HCT116 (cell line): ENCODE results near the gene NECTIN3. TPM values are rescaled to one million over a fixed set of nuclear protein-coding genes. Genes with fewer than 3 reads are reported as not detected.

Experiments used
- ATAC-seq: fragments of 200-7000 bp; cut with Tn5 transposase; 2 replicates; pipeline ENCODE4 v1.9.1; 2020; ENCODE audit warnings: mild to moderate bottlenecking, moderate library complexity
- BruUV-seq: library from RNA; stranded (reverse); fragments of 400-500 nt; replicated peaks from 2 replicates; lab custom pipeline; 2021; lab: Mats Ljungman, UMichigan
- CTCF ChIA-PET: fragments of 300-600 bp; sonication (Branson Sonifier 250); formaldehyde crosslinking; loops from one replicate; lab custom pipeline; 2021; ENCODE audit warnings: antibody characterized with exemption; lab: Charles Lee
- POLR2A ChIA-PET: fragments of 300-600, 350-600 bp; sonication (Branson Sonifier 250); formaldehyde crosslinking; loops from one replicate; lab custom pipeline; 2021; ENCODE audit warnings: antibody characterized with exemption; lab: Charles Lee
- RAD21 ChIA-PET, 2 experiments: fragments of 300-600 bp; sonication (Branson Sonifier 250); formaldehyde crosslinking; loops; one replicate each; lab custom pipeline; 2023; ENCODE audit warnings: low total read pairs in 2 of 2; ENCODE audit not compliant: uncharacterized antibody in 2 of 2, unreplicated experiment in 2 of 2, low non-redundant PET in 1 of 2; lab: Charles Lee
- DNase-seq: peaks from one replicate; pipeline ENCODE4 v3.0.0-alpha.2; 2010; ENCODE audit warnings: low read depth, low spot score
- H2AFZ ChIP-seq: fragments of 200-600 bp; shearing (Covaris generic), sonication (generic); 2 replicates; pipeline ENCODE4 v1.6.1; 2017; ENCODE audit warnings: low read depth, mixed run types, mixed read lengths, antibody characterized with exemption, low read length; ENCODE audit not compliant: poor library complexity, severe bottlenecking
- H3K27ac ChIP-seq: 2 replicates; pipeline ENCODE4 v1.5.1; 2012; ENCODE audit warnings: low read depth, low read length
- H3K27me3 ChIP-seq: fragments of 200-600 bp; sonication (generic); 2 replicates; pipeline ENCODE4 v1.6.1; 2016; ENCODE audit warnings: mixed run types, low read length, mixed read lengths; ENCODE audit not compliant: insufficient read depth
- H3K36me3 ChIP-seq, 2 experiments: fragments of 200-500 bp in 1 of 2; fragments of 200-600 bp in 1 of 2; sonication (Bioruptor generic) in 1 of 2; sonication (generic) in 1 of 2; 2 replicates each; pipeline versions ENCODE4 v1.5.1 to v1.6.1; 2014 to 2016; ENCODE audit warnings: low read length in 2 of 2, inconsistent platforms in 1 of 2, mixed read lengths in 1 of 2, mixed run types in 1 of 2; ENCODE audit not compliant: insufficient read depth in 2 of 2, control insufficient read depth in 1 of 2
- H3K4me1 ChIP-seq, 2 experiments: fragments of 200-600 bp in 1 of 2; sonication (generic) in 1 of 2; 2 replicates each; pipeline versions ENCODE4 v1.5.1 to v1.6.1; 2012 to 2017; ENCODE audit warnings: low read length in 2 of 2, inconsistent platforms in 1 of 2, mild to moderate bottlenecking in 1 of 2, mixed read lengths in 1 of 2, mixed run types in 1 of 2, moderate library complexity in 1 of 2; ENCODE audit not compliant: insufficient read depth in 2 of 2, control insufficient read depth in 1 of 2
- H3K4me2 ChIP-seq: fragments of 200-600 bp; sonication (generic); 2 replicates; pipeline ENCODE4 v1.6.1; 2017; ENCODE audit warnings: mixed run types, low read length, mixed read lengths
- H3K4me3 ChIP-seq, 2 experiments: fragments of 200-600 bp in 1 of 2; sonication (generic) in 1 of 2; replicated peaks in 1 of 2; 2 replicates each; pipeline ENCODE4 v1.5.1; 2011 to 2016; ENCODE audit warnings: low read length in 2 of 2, control low read depth in 1 of 2, low read depth in 1 of 2, mild to moderate bottlenecking in 1 of 2, mixed read lengths in 1 of 2, mixed run types in 1 of 2
- H3K79me2 ChIP-seq: fragments of 200-600 bp; sonication (generic); 2 replicates; pipeline ENCODE4 v1.6.1; 2017; ENCODE audit warnings: mild to moderate bottlenecking, mixed run types, low read length, moderate library complexity, mixed read lengths; ENCODE audit not compliant: insufficient read depth
- H3K9ac ChIP-seq: fragments of 200-600 bp; sonication (generic); 2 replicates; pipeline ENCODE4 v1.6.1; 2016; ENCODE audit warnings: low read length, mixed read lengths
- H3K9me2 ChIP-seq: fragments of 200-600 bp; sonication (generic), shearing (Covaris generic); 2 replicates; pipeline ENCODE4 v1.6.1; 2017; ENCODE audit warnings: mixed run types, mild to moderate bottlenecking, moderate library complexity; ENCODE audit not compliant: insufficient read depth
- H3K9me3 ChIP-seq, 2 experiments: fragments of 200-500 bp in 1 of 2; fragments of 200-600 bp in 1 of 2; sonication (Bioruptor generic) in 1 of 2; sonication (generic) in 1 of 2; 2 replicates each; pipeline ENCODE4 v1.6.1; 2014 to 2017; ENCODE audit warnings: low read length in 2 of 2, mixed read lengths in 2 of 2, inconsistent platforms in 1 of 2, low read depth in 1 of 2, mild to moderate bottlenecking in 1 of 2, mixed run types in 1 of 2, moderate library complexity in 1 of 2; ENCODE audit not compliant: control insufficient read depth in 1 of 2, insufficient read depth in 1 of 2
- H4K20me1 ChIP-seq: fragments of 200-600 bp; sonication (generic), shearing (Covaris generic); 2 replicates; pipeline ENCODE4 v1.6.1; 2017; ENCODE audit warnings: mixed run types, mild to moderate bottlenecking, moderate library complexity; ENCODE audit not compliant: insufficient read depth
- CBX3 ChIP-seq: IDR thresholded peaks from 2 replicates; pipeline ENCODE4 v1.6.1; 2012; ENCODE audit warnings: low read depth
- CEBPB ChIP-seq: IDR thresholded peaks from 2 replicates; pipeline ENCODE4 v1.6.1; 2012; ENCODE audit warnings: low read depth
- ELF1 ChIP-seq: IDR thresholded peaks from 2 replicates; pipeline ENCODE4 v1.6.1; 2012; ENCODE audit warnings: low read depth, borderline replicate concordance
- EZH2 ChIP-seq: fragments of 200-600 bp; sonication (generic); IDR thresholded peaks from 2 replicates; pipeline ENCODE4 v1.6.1; 2017; ENCODE audit warnings: antibody characterized with exemption, mixed run types
- EZH2phosphoT487 ChIP-seq: fragments of 200-600 bp; IDR thresholded peaks from 2 replicates; pipeline ENCODE4 v1.6.1; 2018; ENCODE audit warnings: antibody characterized with exemption, borderline replicate concordance
- FOSL1 ChIP-seq: IDR thresholded peaks from 2 replicates; pipeline ENCODE4 v1.6.1; 2012; ENCODE audit warnings: low read depth
- JUND ChIP-seq: IDR thresholded peaks from 2 replicates; pipeline ENCODE4 v1.6.1; 2012
- MAX ChIP-seq: IDR thresholded peaks from 2 replicates; pipeline ENCODE4 v1.6.1; 2012
- POLR2A ChIP-seq: IDR thresholded peaks from 2 replicates; pipeline ENCODE4 v1.7.0; 2011; ENCODE audit warnings: borderline replicate concordance; ENCODE audit not compliant: insufficient read depth, insufficient read length; ENCODE audit errors: extremely low read depth
- RAD21 ChIP-seq: IDR thresholded peaks from 2 replicates; pipeline ENCODE4 v1.6.1; 2012; ENCODE audit warnings: low read depth, mild to moderate bottlenecking
- SP1 ChIP-seq: IDR thresholded peaks from 2 replicates; pipeline ENCODE4 v1.6.1; 2012; ENCODE audit warnings: low read depth
- SRF ChIP-seq: IDR thresholded peaks from 2 replicates; pipeline ENCODE4 v1.6.1; 2012; ENCODE audit warnings: low read depth
- TCF7L2 ChIP-seq: IDR thresholded peaks from 2 replicates; pipeline ENCODE4 v1.7.0; 2011; ENCODE audit warnings: borderline replicate concordance, inconsistent platforms; ENCODE audit not compliant: insufficient read depth, insufficient read length; ENCODE audit errors: extremely low read depth
- YY1 ChIP-seq: IDR thresholded peaks from 2 replicates; pipeline ENCODE4 v1.6.1; 2011; ENCODE audit warnings: low read length, low read depth, moderate library complexity, mild to moderate bottlenecking; ENCODE audit not compliant: insufficient replicate concordance; ENCODE audit errors: extremely low read depth
- ZFX ChIP-seq: fragments of 450-650 bp; IDR thresholded peaks from 2 replicates; pipeline ENCODE4 v1.6.1; 2017
- ZNF274 ChIP-seq: fragments of 200-500 bp; sonication (Bioruptor generic); IDR thresholded peaks from 2 replicates; pipeline ENCODE4 v1.6.1; 2014; ENCODE audit warnings: mild to moderate bottlenecking, low read depth, low read length, inconsistent platforms
- intact Hi-C: fragments of 100-400 bp; cut with micrococcal nuclease; formaldehyde crosslinking; loops from 2 replicates; pipeline ENCODE4 v1.10.0; 2022
- total RNA-seq: library from RNA; stranded (reverse); gene quantifications from one replicate; pipeline ENCODE4 v1.2.1, GENCODE V29; 2021; ENCODE audit not compliant: unreplicated experiment
- TF ChIP-seq, protein P1 (sequence below): IDR thresholded peaks from 2 replicates; pipeline ENCODE4 v1.6.1; 2011; ENCODE audit warnings: mild to moderate bottlenecking, low read length, moderate library complexity; ENCODE audit not compliant: insufficient replicate concordance; ENCODE audit errors: extremely low read depth
- TF ChIP-seq, protein P2 (sequence below): IDR thresholded peaks from 2 replicates; pipeline ENCODE4 v1.6.1; 2012
- TF ChIP-seq, protein P3 (sequence below): IDR thresholded peaks from 2 replicates; pipeline ENCODE4 v1.6.1; 2012; ENCODE audit warnings: low read depth
- TF ChIP-seq, protein P4 (sequence below), 3 experiments: fragments of 200-600 bp in 1 of 3; sonication (generic) in 1 of 3; IDR thresholded peaks in 2 of 3; conservative IDR thresholded peaks in 1 of 3; 2 replicates each; pipeline ENCODE4 v1.5.1; 2012 to 2017; ENCODE audit warnings: low read depth in 2 of 3, low read length in 2 of 3, antibody characterized with exemption in 1 of 3, borderline replicate concordance in 1 of 3, control low read depth in 1 of 3, mild to moderate bottlenecking in 1 of 3, mixed read lengths in 1 of 3, mixed run types in 1 of 3, moderate library complexity in 1 of 3; ENCODE audit not compliant: insufficient read depth in 1 of 3

NECTIN3 gene
- total RNA-seq, 1 experiment from 2014 or later = 93.6 TPM

GRCh38 chr3:111032677-111033076 lies 38.9 kb upstream of the NECTIN3 start:
- H3K9me2 ChIP-seq = no peaks in the 10 kb centered on the region
- H3K36me3 ChIP-seq = no peaks in the 10 kb centered on the region
- CTCF ChIA-PET = no interaction called here
- no peaks in the 10 kb centered on the region for H3K4me1 ChIP-seq
- no peaks in the 10 kb centered on the region for H3K9me3 ChIP-seq
- DNase-seq (no peak), ATAC-seq (no peak)
- intact Hi-C loops = no loop called here
- POLR2A ChIA-PET = no interaction called here
- no peak overlapping the region for H3K9ac ChIP-seq
- H3K4me3 ChIP-seq = no peak overlapping the region
- H3K79me2 ChIP-seq = no peaks in the 10 kb centered on the region
- no peak overlapping the region for H2AFZ ChIP-seq
- H4K20me1 ChIP-seq = no peaks in the 10 kb centered on the region
- RAD21 ChIA-PET = no interaction called here
- no peaks in the 10 kb centered on the region for H3K27me3 ChIP-seq
- TF ChIP-seq ZFX (no peak), EZH2 (no peak), CEBPB (no peak), CBX3 (no peak), ZNF274 (no peak), MAX (no peak), JUND (no peak), TCF7L2 (no peak), SP1 (no peak), ELF1 (no peak), YY1 (no peak), EZH2phosphoT487 (no peak), POLR2A (no peak), SRF (no peak), RAD21 (no peak), FOSL1 (no peak)
- TF ChIP-seq, protein P1, sequence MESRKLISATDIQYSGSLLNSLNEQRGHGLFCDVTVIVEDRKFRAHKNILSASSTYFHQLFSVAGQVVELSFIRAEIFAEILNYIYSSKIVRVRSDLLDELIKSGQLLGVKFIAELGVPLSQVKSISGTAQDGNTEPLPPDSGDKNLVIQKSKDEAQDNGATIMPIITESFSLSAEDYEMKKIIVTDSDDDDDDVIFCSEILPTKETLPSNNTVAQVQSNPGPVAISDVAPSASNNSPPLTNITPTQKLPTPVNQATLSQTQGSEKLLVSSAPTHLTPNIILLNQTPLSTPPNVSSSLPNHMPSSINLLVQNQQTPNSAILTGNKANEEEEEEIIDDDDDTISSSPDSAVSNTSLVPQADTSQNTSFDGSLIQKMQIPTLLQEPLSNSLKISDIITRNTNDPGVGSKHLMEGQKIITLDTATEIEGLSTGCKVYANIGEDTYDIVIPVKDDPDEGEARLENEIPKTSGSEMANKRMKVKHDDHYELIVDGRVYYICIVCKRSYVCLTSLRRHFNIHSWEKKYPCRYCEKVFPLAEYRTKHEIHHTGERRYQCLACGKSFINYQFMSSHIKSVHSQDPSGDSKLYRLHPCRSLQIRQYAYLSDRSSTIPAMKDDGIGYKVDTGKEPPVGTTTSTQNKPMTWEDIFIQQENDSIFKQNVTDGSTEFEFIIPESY = no peak
- TF ChIP-seq, protein P2, sequence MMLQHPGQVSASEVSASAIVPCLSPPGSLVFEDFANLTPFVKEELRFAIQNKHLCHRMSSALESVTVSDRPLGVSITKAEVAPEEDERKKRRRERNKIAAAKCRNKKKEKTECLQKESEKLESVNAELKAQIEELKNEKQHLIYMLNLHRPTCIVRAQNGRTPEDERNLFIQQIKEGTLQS = no peak
- TF ChIP-seq, protein P3, sequence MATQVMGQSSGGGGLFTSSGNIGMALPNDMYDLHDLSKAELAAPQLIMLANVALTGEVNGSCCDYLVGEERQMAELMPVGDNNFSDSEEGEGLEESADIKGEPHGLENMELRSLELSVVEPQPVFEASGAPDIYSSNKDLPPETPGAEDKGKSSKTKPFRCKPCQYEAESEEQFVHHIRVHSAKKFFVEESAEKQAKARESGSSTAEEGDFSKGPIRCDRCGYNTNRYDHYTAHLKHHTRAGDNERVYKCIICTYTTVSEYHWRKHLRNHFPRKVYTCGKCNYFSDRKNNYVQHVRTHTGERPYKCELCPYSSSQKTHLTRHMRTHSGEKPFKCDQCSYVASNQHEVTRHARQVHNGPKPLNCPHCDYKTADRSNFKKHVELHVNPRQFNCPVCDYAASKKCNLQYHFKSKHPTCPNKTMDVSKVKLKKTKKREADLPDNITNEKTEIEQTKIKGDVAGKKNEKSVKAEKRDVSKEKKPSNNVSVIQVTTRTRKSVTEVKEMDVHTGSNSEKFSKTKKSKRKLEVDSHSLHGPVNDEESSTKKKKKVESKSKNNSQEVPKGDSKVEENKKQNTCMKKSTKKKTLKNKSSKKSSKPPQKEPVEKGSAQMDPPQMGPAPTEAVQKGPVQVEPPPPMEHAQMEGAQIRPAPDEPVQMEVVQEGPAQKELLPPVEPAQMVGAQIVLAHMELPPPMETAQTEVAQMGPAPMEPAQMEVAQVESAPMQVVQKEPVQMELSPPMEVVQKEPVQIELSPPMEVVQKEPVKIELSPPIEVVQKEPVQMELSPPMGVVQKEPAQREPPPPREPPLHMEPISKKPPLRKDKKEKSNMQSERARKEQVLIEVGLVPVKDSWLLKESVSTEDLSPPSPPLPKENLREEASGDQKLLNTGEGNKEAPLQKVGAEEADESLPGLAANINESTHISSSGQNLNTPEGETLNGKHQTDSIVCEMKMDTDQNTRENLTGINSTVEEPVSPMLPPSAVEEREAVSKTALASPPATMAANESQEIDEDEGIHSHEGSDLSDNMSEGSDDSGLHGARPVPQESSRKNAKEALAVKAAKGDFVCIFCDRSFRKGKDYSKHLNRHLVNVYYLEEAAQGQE = no peak
- TF ChIP-seq, protein P4, sequence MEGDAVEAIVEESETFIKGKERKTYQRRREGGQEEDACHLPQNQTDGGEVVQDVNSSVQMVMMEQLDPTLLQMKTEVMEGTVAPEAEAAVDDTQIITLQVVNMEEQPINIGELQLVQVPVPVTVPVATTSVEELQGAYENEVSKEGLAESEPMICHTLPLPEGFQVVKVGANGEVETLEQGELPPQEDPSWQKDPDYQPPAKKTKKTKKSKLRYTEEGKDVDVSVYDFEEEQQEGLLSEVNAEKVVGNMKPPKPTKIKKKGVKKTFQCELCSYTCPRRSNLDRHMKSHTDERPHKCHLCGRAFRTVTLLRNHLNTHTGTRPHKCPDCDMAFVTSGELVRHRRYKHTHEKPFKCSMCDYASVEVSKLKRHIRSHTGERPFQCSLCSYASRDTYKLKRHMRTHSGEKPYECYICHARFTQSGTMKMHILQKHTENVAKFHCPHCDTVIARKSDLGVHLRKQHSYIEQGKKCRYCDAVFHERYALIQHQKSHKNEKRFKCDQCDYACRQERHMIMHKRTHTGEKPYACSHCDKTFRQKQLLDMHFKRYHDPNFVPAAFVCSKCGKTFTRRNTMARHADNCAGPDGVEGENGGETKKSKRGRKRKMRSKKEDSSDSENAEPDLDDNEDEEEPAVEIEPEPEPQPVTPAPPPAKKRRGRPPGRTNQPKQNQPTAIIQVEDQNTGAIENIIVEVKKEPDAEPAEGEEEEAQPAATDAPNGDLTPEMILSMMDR (IDR thresholded peaks at IDR 0.05 in 2 of 3, conservative IDR thresholded peaks at IDR 0.05 in 1 of 3; ENCODE audit: borderline replicate concordance in 1 of 3, insufficient read depth in 1 of 3, low read depth in 2 of 3, low read length in 2 of 3) = no peak
- no TSS peak for BruUV-seq
- no peak overlapping the region for H3K4me2 ChIP-seq
- H3K27ac ChIP-seq = no peak overlapping the region
